Measurements from ENCODE around the gene FHL2.

FHL2 gene

DNA sequence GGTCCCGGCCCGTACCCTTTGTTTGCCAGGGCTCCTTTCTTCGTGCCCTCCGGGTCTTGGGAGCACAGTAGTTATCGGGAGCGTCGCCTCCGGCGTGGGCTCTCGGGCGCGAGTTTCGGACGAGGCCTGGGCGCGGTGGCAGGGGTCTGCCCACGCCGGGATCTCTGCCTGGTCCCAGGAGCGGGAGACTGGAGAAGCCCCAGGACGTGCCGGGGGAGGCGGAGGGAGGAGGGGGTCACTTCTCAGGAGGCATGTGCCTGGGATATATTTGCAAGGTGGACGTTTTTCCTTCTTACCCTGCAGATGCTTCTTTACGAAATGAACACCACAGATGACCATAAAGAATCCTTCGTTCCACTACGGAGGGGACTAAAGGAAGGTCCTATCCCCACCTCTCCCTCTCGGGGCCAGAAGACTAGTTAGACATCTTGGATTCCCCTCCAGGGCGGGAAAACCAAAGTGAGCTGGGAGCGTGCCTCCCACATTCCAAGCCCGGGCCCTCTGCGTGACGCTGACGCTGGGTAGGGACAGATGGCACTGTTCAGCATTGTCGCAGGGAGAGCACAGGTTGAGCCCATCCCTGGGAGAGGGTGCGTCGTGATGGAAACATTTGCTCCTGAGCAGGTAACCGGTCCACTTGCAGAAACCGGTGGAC, 483 bp upstream of the FHL2 start:
- peak in 1 of 58 donors; percentile 44 for DNase-seq

DNA sequence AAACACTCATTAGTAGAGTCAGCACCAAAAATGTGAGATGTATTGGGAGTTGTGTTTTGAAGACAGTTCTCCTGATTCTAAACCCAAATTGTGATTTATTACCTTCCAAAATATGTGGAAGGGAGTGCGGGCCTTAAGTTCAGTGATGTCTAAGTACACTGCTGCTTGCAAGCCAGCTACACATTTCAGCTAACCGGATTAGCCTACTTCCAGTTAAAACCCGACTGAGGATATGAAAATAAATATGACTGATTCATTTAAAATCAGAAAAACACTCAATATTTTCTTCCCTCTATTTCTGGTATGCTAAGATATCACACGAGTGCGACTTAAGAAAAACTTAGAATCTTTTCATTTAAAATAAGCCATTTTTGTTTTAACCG, 907 bp downstream of the FHL2 start:
- no peak for DNase-seq

GRCh38 chr2:105397025-105397722, 1.7 kb downstream of the FHL2 start:
- DNase-seq, result no peak

DNA sequence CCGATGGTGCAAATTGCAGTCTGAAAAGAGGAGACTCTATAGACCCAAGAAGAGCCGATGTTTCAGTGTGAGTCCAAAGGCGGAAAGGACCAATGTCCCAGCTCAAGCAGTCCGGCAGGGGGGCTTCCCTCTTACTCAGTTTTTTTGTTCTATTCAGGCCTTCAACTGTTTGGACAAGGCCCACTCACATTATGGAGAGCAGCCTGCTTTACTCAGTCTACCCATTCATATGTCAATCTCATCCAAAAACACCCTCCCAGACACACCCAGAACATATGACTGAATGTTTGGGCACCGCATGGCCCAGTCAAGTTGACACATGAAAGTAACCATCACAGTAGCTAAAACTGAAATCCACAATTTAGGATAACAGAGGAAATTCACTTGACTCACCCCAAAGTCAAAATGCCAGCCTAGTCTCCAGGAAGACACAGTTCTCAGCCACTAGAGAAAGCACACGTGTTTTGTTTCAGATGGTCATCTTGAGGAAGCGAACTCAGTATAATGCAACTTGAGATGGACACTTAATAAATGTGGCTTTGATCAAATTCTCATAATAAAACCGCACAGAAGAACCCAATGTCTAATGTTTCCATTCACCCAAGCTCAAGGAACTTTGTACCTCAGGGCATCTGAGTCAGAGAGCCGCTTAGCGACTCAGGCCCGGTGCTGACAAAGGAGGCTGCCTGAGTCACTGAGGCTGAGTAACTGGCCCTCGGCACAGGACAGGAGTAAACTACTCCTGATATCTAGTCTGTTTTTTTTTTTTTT, 2.4 kb downstream of the FHL2 start:
- no peak for DNase-seq

DNA sequence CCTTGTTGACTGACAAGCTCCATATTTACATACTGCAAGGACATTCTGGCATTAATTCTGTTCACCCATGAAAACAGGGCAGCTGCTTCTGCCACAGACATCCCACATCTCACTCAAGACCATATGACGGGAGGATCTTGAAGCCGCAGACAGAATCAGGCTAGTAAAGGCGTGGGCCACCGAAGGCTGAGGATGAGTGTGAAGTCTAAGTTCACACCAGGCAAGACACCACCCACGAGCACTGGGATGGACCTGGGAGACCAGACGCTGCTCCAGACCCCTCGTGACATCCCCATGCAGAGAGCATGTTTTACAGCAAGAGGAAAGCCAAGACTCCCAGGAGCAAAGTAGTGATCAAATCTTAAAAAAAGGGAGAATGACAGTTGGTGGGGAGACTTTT, 3.2 kb downstream of the FHL2 start:
- DNase-seq, result peak in 10 of 58 donors; percentile 7 to 49 (median 34)

DNA sequence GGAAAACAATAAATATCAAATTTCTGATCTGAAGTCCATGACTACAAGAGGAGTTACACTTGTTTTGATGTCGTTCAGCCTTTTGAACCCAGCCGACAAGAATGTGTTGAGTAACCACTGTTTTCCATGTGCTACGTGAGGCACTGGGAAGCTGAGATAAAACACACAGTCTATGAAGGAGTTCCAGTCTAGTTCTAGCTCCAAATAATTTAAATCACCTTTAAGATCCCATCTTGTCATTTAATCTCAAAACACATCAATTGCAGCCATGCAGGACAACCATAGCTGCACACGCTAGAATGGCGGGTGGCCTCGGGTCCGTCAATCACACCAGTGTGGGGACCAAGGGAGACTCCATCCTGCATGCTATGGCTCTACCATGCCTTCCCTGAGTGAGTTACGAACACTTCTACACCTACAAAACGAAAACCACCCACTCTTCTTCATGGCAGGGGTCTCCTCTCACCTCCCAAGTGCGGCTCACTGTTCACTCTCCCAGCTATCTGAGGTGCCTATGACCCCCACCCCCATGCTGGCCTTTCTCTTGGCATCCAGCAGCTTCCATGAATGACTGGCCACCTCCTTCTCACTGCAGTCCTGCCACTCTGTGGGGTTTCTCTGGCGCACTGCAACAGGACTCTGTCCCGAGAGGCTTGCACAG, 3.8 kb downstream of the FHL2 start:
- DNase-seq, result no peak

GRCh38 chr2:105393373-105394055, 5.3 kb downstream of the FHL2 start:
- DNase-seq, result no peak

DNA sequence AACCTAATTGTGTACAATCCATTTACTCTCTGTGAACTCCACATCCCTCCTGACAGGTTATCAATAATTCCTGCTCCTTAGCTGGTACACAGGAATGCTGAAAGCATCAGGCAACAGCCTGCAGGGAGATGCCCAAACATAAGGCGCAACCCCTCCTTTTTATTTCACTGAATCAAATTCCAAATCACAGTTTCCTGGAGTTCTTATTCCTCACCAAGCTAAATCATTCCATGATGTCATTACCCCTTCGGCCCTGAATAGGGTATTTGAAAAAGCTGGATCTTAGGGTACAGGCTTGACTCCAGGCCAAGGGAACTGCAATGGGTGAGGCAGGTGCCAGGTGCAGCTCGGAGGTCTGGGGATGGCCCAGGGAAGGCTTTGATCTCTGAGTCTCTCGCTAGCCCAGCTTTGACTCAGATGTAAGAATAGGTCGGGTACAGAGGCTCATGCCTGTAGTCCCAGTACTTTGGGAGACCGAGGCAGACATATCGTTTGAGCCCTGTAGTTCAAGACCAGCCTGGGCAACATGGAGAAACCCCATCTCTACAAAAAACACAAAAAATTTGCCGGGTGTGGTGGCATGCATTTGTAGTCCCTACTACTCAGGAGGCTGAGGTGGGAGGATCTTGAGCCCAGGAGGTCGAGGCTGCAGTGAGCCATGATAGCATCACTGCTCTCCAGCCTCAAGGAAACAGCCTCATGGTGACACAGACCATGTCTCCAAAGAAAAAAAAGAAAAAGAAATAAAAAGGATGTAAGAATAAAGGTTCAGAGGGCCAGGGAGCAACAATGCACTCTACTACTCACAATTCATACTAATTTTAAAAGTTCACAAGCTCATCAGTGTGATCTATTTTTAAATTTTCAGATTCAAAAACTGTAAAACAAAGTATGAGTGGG, 6.8 kb downstream of the FHL2 start:
- no peak for DNase-seq

- no peak for DNase-seq
Observed at GRCh38 chr2:105391058-105391627, 7.7 kb downstream of the FHL2 start.

DNA sequence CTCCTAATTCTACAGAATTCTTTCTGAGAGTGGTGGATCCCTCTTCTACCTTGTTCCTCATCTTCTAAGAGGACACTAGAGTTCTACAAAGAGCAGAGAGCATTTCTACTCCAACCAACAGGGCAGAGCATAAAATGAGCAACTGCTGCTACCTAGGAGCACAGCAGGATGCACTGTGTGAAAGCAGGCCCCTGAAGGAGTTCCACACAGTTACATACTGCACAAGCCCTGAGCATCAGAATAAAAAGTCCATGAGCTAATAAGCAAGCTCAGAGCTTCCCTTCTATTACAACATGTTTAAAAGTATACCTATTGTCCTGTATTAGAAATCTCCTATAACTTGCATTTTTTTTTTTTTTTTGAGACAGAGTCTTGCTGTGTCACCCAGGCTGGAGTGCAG, 8.4 kb downstream of the FHL2 start:
- DNase-seq, result no peak

GRCh38 chr2:105388971-105389381, 9.9 kb downstream of the FHL2 start:
- no peak for DNase-seq

DNA sequence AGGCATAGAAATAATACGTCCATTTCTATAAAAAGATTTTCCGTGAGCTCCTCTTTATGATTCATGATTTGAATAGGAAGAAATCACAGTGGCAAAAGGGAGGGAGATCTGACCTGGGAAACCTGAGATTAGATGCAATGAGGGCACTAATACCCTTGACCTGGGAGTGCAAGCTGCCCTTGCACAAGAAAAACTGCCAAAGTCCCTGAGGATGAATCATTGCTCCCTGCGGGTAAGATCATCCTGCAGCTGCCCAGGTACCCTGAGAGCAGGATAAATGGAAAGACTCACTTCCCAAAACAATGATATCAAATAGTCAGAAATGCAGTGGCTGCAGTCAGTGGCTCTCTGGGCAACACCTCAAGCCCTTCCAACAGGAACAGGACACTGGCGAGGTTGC, 11.6 kb downstream of the FHL2 start:
- DNase-seq, result no peak

- no peak for DNase-seq
Observed at GRCh38 chr2:105385731-105386540, 12.9 kb downstream of the FHL2 start.

GRCh38 chr2:105384861-105385260, 14.0 kb downstream of the FHL2 start:
- no peak for DNase-seq

- DNase-seq, result no peak
Observed at GRCh38 chr2:105384216-105384615, 14.6 kb downstream of the FHL2 start.

GRCh38 chr2:105383432-105384166, 15.3 kb downstream of the FHL2 start:
- DNase-seq, result no peak

GRCh38 chr2:105382177-105382576, 16.7 kb downstream of the FHL2 start:
- DNase-seq, result no peak

DNA sequence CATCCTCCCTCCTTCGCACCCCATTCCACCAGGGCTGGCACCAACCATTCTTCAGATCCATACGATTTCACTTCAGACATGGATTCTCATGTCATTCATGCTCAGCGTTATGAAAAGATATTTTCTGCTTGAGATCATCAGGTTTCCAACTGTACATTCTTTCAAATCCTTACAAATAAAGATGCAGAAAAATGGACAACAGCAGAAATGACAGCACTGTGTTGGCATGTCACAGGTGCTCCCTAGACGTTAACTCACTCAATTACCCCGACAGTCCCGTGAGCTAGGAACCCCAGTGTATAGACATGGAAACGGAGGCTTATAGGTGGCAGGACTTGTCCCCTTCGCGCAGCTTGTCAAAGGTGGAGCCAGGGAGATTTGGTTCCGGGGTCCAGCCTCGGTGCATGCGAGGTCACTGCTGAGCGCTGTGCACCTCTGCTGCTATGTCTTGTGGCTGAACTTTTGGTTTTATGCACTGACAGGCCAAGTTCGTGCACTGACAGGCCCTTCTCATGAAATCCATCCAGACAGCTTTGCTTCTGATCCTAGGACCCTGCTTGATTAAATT, 17.7 kb downstream of the FHL2 start:
- no peak for DNase-seq

All from anterior cingulate cortex (tissue), 58 donors.